Measurements from ENCODE around the gene FAM83B. TPM values are rescaled to one million over a fixed set of nuclear protein-coding genes. Genes with fewer than 3 reads are reported as not detected.

The FAM83B gene
- total RNA-seq = 50.7 and 53.7 TPM in 2 replicates

GRCh38 chr6:54846243-54846856 lies at the start of gene FAM83B:
FAM83B (plus strand) TSS chr6:54846771; CDS start chr6:54870247, 23,476 bp downstream.

